Right ventricle myocardium superior (tissue), 1 donor: ENCODE results near the gene U2AF1. TPM values are rescaled to one million over a fixed set of nuclear protein-coding genes. Genes with fewer than 3 reads are reported as not detected.
"Not testable (repeated sequence)": the region's sequence is repeated elsewhere in the genome, so short reads cannot be mapped to it uniquely, and the experiment has no call there.

Experiments used
- ATAC-seq: fragments of 200-7000 bp; cut with Tn5 transposase; one replicate; pipeline ENCODE4 v1.9.1; 2020; ENCODE audit warnings: mild to moderate bottlenecking; ENCODE audit not compliant: poor library complexity
- DNase-seq: peaks from one replicate; pipeline ENCODE4 v3.0.0-alpha.2; 2020
- intact Hi-C: fragments of 100-400 bp; cut with DNase I; formaldehyde crosslinking; loops from one replicate; pipeline ENCODE4 v1.11.2; 2022
- total RNA-seq: library from RNA; stranded (reverse); fragmentation: NEBNext Ultra II Directional; extraction: Animal tissue kit (Norgen Biotek cat#: 25700); gene quantifications from one replicate; pipeline ENCODE4 v1.2.1, GENCODE V29; 2021
- donor health status: DM: no; HTN: yes; CAD: no; lungs with severe emphysema.

U2AF1 gene
- total RNA-seq, 1 donor from 2014 or later: 6.5 TPM

GRCh38 chr21:43045165-43045875, 62.0 kb downstream of the U2AF1 start:
- peak; percentile 89 for ATAC-seq
- DNase-seq, intact Hi-C loops: not testable (repeated sequence)

- ATAC-seq, DNase-seq, intact Hi-C loops: not testable (repeated sequence)
Measured at GRCh38 chr21:43044547-43044946, 62.8 kb downstream of the U2AF1 start.

- DNase-seq, ATAC-seq, intact Hi-C loops: not testable (repeated sequence)
Measured at GRCh38 chr21:43043291-43043690, 64.1 kb downstream of the U2AF1 start.

Other genes starting within 250 kb of the U2AF1 start
- gene WDR4, start 228.0 kb downstream of the U2AF1 start, total RNA-seq: 4.5 TPM
- 56.6 TPM for gene NDUFV3, start 214.3 kb downstream of the U2AF1 start, total RNA-seq
- not detected for gene ERVH48-1, start 181.9 kb downstream of the U2AF1 start, total RNA-seq
- 6.7 TPM for gene PKNOX1, start 133.0 kb downstream of the U2AF1 start, total RNA-seq
- gene CBS, start 31.7 kb downstream of the U2AF1 start, total RNA-seq: 6.2 TPM
- not detected for gene CRYAA, start 61.4 kb upstream of the U2AF1 start, total RNA-seq